Renal pelvis (tissue), 4 donors: ENCODE results near the gene TFCP2L1. TPM values are rescaled to one million over a fixed set of nuclear protein-coding genes. Genes with fewer than 3 reads are reported as not detected.
"Not testable (repeated sequence)": the region's sequence is repeated elsewhere in the genome, so short reads cannot be mapped to it uniquely, and the experiment has no call there.

Experiments
- DNase-seq: peaks from one replicate; pipeline ENCODE4 v3.0.0-alpha.2; 2013
- polyA plus RNA-seq, 3 donors: library from polyadenylated mRNA; unstranded; fragments of 120-200 nt; gene quantifications; one replicate each; pipeline ENCODE4 v1.2.1, GENCODE V29; 2013; ENCODE audit not compliant: insufficient read length in 3 of 3

Gene TFCP2L1
- polyA plus RNA-seq, 3 donors: 55.1 to 81.5 (median 68.7) TPM

DNA sequence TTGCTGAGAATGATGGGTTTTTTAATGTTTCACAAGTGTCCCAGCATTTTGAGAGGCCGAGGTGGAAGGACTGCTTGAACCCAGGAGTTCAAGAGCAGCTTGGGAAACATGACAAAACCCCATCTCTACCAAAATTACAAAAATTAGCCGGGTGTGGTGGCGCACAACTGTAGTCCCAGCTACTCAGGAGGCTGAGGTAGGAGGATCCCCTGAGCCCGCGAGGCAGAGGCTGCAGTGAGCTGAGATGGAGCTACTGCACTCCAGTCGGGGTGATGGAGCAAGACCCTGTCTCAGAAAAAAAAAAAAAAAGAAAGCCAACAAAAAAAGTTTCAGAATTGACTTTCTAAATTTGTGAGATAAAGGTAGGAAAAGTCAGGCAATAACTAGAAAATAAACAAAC lies 8.7 kb downstream of the TFCP2L1 start:
- DNase-seq: no peak

DNA sequence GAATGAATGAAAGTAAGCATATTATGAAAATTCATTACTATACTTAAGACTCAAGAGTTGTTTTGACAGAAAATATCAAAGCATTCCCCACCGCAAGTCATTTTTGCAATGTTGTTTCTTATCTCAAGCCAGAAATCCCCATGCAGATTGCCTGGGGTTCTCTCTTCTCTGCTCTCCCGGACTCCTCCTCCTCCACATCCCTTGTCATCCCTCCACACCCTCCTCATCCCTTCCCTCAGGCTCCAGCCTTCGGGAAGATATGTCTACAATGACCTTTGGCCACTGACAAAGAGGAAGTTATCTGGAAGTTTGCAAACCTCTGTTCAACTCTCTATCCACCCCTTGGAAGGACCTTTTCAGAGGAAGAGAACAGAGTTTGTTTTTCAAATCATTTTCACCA lies 11.9 kb downstream of the TFCP2L1 start:
- DNase-seq: no peak

DNA sequence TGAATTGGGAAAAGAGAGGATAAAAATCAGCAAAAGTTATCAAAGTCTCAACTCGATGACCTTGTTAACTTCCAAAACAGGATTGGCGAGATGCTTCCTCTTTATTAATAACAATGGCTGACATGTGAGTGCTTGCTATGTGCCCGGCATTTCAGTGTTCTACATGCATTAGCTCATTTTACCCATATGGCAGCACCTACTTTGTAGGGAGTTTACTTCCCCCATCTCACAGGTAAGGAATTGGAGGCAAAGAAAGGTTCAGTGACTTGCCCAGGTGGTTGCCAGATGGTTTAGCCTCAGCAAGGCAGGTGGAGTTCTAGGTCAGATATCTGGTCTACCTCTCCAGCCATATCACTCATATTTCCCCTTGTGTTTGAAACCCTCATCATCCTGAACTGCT lies 12.4 kb downstream of the TFCP2L1 start:
- no peak for DNase-seq

DNA sequence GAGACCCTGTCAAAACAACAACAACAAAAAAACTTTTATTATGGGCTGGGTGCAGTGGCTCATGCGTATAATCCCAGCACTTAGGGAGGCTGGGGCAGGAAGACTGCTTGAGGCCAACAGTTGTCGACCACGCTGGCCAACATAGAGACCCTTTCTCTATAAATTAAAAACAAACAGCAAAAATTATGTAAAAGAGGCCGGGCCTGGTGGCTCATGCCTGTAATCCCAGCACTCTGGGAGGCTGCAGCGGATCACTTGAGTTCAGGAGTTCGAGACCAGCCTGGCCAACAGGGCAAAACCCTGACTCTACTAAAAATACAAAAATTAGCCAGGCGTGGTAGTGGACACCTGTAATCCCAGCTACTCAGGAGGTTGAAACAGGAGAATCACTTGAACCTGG lies 15.6 kb downstream of the TFCP2L1 start:
- DNase-seq: not testable (repeated sequence)

DNA sequence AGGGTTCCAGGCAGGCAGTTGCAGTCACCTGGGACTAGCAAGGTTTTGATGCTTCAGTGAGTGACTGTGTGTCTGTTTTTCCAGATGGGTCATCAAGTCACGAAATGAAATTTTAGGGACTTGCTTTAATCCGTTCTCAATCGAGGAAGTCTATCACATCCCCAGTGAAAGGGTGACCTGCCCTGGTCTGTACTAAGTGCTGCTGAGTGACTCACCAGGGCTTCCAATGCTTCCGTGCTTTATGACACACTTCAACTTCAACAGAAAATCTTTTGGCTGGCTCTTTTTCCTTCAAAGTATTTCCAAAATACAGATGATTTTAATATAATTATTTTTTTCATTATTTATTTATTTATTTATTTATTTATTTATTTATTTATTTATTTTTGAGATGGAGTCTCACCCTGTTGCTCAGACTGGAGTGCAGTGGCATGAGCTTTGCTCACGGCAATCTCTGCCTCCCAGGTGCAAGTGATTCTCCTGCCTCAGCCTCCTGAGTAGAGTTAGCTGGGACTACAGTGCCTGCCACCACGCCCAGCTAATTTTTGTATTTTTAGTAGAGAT lies 18.4 kb downstream of the TFCP2L1 start:
- no peak for DNase-seq

DNA sequence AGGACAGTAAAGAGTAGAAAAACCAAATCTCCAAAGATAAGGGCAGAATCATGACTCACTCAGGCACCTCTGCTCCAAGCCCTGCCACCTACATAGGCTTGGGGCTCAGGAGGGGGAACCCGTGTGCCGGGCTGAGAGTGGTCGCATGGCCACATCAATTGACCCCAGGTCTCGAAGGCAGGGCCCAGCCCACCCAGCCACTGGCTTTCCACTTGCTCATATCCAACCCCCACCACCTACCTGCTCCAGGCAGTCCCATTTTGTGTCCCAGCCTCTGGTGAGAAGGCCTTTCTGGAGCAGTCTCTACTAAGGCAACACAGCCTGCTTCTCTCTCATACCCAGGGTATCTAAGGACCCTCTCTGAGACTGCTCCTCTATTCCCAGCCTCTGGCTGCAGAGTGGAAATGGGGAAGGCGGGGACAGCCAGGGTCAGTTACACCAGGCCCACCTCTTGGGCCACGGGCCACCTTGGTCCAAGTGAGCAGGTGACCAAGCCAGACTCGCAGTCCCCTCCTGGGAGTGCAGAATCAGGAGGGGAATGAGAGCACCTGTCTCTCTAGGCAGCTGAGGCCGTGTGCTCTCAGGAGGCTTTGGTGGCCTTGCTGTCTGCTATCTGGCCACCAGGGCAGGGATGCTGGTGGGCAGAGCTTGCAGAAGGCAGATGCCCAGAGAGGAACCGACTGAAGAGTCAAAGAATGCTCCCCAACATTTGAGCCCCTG lies 20.8 kb downstream of the TFCP2L1 start:
- no peak for DNase-seq

DNA sequence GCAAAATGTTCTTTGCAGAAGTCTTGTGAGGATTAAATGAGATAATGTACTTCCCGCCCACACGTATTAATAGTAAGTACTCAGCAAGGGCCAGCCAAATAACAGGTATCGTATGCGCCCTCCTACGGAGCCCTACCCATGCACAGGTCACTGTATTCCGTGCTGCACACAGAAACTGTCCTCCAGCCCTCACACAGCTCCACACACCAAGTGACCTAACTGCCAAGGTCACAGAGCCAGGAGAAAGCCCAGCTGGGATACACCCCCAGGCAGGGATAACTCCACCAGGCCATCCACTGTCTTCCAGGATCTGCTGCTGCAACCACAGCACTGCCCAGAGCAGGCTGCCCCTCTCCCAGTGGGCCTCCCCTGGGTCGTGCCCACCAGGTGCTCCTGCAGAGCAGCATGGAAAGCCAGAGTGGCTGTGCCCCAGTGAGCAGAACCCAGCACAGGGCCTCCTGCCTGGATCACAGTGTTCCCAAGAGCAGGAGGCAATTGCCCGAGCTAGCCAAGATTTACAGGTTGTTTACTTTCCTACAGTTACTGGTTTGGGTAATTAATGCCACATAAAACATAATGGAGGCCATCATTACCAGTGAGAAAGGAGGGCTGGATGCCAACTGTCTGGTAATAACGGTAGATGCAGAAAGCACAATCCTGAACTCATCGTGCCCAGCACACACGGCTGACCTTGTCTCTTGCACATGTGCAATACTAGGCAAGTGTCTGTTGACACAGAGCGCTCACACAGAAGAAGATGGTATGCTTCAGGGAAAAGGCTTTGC lies 24.4 kb downstream of the TFCP2L1 start:
- peak; percentile 65 for DNase-seq

DNA sequence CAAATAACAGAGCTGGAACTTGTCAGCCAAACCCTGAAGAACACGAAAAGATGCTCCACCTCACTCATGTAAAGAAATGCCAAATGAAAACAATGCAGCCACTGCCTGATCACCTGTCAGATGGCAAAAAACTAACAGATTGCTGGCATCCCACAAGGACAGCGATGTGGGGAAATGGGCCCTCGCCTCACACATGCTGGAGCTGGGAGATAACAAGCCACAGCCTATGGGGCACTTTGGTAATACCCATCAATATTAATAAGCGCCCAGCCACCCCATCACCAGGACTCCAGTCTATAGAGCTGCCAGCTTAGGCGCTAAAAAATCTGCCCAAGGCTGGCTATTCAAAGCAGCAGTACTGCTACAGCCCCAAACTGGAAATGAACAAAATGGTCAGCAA lies 27.0 kb downstream of the TFCP2L1 start:
- DNase-seq: no peak

GRCh38 chr2:121257480-121257840 lies 27.5 kb downstream of the TFCP2L1 start:
- no peak for DNase-seq

DNA sequence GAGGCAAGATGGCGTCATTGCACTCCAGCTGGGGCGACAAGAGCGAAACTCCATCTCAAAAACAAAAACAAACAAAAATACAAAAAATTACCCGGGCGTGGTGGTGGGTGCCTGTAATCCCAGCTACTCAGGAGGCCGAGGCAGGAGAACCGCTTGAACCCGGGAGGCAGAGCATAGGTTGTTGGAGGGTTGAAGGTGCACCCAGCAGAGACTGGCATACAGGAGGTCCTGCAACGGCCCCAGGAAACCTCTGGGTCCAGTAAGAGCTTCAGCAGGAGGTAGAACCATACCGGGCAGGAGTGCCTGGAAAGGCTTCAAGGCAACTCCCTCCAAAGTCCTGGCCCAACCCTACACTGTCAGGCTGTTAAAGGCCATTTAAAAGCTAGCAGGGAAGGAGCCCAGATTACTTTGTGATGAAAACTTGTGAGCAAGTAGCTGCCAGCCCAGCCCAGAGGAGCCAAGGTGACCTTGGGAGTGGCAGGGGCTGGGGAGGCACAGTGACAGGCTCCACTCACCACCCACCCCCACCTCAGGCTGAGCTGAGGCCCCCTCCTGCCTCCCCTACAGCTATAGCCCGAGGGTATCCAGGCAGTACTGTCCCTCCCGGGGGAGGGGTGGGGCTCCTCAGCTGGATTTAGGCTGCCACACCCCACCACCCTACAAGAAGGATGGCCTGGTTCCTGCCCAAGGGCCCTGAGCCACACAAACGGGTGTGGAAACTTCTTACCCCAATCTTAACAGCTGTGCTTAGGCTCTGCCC lies 28.1 kb downstream of the TFCP2L1 start:
- DNase-seq: no peak

- DNase-seq: no peak
Observed at GRCh38 chr2:121255358-121255757, 29.6 kb downstream of the TFCP2L1 start.

- no peak for DNase-seq
Observed at GRCh38 chr2:121254748-121255147, 30.3 kb downstream of the TFCP2L1 start.

- no peak for DNase-seq
Observed at GRCh38 chr2:121253674-121254240, 31.2 kb downstream of the TFCP2L1 start.

GRCh38 chr2:121253021-121253673 lies 31.9 kb downstream of the TFCP2L1 start:
- DNase-seq: no peak

DNA sequence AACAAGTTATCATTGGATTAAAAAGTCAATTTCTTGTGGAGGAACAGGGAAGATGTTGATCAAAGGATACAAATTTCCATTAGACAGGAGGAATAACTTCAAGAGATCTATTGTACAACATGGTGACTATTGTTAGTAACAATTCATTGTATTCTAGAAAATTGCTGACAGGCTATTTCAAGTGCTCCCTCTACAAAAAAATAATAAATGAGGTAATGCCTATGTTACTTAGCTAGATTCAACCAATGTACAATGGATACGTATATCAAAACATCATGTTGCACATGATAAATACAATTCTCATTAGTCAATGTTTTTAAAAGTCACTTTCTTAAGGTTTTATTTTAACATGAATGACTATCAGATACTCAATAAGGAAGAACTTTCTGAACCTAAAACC lies 33.5 kb downstream of the TFCP2L1 start:
- DNase-seq: no peak

DNA sequence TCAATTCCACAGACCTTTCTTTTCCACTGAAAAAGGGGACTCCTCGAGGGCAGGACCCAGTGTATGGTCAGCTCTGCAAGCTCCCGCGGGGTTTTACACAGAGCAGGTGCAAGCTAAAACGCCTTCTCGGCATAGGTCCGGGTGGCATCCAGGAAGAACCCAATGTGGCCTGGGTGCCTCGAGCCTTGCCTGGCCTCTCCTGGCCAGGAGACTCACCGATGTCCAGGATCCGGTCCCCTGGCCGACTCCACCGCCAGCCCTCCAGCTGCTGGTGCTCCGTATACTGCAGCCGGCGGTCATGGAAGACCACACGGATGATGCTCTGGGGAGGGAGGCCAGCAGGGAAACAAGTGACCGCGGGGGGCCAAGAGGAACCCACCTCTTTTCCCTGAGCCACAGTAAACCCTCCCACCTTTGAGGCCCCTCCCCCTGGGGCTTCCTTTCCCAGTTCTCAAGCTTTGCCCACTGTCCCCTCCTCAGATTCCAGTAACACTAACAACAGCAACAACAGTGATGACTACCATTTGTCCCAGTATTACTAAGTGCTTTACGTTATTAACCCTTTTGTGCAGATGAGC lies 36.1 kb downstream of the TFCP2L1 start:
- DNase-seq: no peak

DNA sequence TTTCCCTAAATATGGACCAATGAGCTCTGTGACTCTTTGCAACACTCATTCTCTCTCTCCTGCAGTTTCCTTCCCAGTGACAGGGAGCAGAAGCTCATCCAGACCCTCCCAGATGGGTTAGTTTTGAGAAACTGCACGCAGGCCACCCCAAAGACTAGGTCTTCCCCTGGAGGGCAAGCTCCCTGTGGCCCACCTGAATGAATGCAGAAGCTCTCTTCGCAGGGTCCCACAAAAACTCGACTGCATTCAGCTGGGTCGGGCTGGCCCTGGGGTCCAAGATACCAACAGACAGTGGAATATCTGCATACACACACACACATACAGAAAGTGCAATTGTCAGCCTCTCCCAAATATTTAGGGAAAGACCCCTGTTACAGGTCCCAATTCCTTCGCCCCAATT lies 37.0 kb downstream of the TFCP2L1 start:
- no peak for DNase-seq

- no peak for DNase-seq
Observed at GRCh38 chr2:121247534-121247933, 37.5 kb downstream of the TFCP2L1 start.

DNA sequence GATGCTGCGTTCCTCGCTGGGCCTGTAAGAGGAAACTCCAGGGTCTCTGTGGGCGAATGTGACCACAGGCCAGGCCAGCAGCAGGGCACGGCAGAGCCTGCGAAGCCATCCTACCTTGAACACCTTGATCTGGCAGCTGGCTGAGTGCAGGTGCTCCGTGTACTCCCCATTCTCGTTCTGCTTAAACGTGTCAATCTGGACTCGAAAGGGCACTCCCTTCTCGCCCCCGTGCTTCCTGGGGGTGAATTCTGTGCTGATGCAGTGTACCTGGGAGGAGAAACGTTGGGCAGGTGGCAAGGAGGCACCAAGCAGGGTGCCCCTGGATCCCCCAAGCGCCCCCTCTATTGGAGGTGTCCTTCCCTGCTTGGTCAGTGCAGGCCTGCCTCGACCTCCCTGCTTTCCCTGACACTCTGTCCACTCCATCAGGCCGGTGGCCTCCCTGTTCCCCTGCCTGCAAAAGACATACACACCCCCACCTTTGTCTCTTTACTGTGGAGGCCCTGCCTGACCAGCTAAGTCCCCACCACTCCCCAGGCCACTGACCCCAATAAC lies 38.2 kb downstream of the TFCP2L1 start:
- DNase-seq: no peak

- no peak for DNase-seq
Observed at GRCh38 chr2:121245913-121246312, 39.1 kb downstream of the TFCP2L1 start.
